ENCODE results near the gene TRAP1.

TRAP1 gene

DNA sequence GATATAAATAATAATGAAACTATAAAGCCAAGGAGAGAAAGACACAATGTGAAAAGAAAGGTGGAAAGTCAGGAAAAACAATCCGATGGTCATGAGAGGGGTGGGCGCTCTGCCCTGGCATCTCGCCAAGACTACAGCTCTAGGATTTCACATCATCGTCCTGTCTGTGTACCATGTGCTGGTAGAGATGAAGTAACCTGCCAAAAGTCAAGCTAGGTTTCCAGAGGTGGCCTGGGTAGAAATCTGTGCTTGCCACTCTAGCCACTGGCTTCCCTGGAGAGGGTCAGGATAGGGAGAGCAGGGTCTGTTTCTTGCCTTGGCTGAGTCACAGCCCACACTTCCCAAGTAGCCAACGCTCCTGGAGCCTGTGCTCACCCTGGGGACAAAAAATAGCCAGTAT is 31.0 kb upstream of the TRAP1 start:
- no peak for DNase-seq (ENCODE audit: low read depth)
- TF ChIP-seq, protein P1, sequence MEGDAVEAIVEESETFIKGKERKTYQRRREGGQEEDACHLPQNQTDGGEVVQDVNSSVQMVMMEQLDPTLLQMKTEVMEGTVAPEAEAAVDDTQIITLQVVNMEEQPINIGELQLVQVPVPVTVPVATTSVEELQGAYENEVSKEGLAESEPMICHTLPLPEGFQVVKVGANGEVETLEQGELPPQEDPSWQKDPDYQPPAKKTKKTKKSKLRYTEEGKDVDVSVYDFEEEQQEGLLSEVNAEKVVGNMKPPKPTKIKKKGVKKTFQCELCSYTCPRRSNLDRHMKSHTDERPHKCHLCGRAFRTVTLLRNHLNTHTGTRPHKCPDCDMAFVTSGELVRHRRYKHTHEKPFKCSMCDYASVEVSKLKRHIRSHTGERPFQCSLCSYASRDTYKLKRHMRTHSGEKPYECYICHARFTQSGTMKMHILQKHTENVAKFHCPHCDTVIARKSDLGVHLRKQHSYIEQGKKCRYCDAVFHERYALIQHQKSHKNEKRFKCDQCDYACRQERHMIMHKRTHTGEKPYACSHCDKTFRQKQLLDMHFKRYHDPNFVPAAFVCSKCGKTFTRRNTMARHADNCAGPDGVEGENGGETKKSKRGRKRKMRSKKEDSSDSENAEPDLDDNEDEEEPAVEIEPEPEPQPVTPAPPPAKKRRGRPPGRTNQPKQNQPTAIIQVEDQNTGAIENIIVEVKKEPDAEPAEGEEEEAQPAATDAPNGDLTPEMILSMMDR (conservative IDR thresholded peaks at IDR 0.05; ENCODE audit: low read length) = no peak
- no peak overlapping the region for H3K4me3 ChIP-seq (ENCODE audit: low read length)

DNA sequence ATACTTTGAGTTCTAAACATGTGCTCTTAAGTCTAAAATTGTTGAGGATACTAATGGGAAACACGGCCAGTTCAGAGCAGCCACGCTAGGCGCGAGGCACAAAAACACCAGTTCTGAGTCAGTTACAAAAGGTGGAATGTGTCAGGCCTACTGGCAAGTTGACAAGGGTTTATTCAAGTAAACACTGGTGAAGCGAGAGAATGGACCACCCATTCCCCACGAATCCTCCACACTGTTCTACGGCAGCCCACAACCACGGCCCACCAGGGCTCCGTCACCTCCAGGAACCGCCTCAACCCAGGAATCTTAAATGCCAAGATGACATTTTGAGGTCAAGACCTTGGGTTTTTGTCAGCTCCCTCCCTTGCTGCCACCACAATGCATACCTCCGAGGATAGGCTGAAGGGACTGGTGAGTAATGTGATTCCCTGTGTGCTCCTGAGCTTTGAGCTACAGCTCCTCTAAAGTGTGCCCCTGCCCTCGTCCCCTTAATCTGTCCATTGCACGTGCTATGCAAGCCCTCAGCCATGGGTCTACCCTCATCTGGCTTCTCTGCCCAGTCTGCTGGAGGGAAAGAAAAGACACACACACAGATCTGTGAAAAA is 28.5 kb upstream of the TRAP1 start:
- TF ChIP-seq, protein P1 (conservative IDR thresholded peaks at IDR 0.05; ENCODE audit: low read length) = no peak
- no peak overlapping the region for H3K4me3 ChIP-seq (ENCODE audit: low read length)

DNA sequence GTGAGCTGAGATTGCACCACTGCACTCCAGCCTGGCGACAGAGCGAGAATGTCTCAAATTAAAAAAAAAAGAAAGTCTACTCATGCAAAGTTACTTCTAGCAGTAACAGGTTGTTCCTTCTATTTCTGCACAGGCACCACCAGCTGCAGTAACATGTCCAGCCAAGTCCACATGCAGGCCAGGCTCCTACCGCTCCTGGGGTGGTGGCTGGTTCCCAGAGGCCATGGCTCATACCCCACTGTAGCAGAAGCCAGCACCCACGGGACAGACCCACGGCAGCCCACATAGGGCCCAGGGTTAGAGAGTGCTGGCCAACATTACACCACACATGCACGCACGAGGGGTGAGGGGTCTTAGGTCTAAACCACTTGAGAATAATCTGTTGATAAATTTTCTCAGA is 26.7 kb upstream of the TRAP1 start:
- DNase-seq (ENCODE audit: low read depth) = no peak

More for the DNA sequence above, 28.5 kb upstream of the TRAP1 start:
- DNase-seq (ENCODE audit: low read depth) = no peak

DNA sequence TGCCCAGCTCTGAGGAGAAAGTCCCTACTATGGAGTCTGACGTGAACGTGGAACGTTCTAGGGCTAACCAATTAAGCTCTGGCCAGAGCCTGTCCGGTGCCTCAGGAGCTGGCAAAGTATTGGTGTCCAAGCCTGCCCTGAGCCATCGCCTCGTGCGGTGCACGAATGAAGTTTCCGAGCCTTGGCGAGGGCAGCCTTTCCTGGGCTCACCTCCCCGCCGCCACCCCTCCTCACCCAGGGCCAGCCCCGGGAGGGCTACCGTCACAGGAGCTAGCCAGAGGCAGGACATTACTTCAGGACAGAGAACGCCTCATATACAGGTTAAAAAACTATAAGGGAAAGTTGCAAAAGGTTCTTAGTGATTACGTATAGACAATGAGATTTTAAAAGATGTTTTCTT is 23.6 kb upstream of the TRAP1 start:
- TF ChIP-seq, protein P1 (conservative IDR thresholded peaks at IDR 0.05; ENCODE audit: low read length) = no peak
- DNase-seq (ENCODE audit: low read depth) = no peak
- H3K4me3 ChIP-seq (ENCODE audit: low read length) = no peak overlapping the region

More for the DNA sequence above, 26.7 kb upstream of the TRAP1 start:
- H3K4me3 ChIP-seq (ENCODE audit: low read length) = no peak overlapping the region
- TF ChIP-seq, protein P1 (conservative IDR thresholded peaks at IDR 0.05; ENCODE audit: low read length) = no peak

DNA sequence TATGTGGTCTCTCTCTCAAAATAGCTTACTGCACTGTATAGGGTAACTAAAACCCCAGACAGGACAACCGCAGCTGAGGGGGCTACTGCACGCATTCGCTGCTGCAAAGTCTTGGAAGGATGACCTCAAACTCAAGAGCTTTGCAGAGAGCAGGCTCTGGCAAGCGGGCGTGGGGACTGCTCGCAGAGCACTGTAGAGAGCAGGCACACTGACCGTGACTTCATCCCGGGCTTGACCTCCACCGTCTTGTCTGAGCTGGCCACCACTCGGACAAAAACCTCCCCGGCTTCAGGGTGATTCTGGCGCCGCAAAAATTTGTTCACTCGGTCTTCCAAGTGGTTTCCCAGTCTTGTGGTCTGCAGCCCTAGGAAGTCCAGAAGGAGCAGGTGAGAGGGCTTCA is 22.9 kb upstream of the TRAP1 start:
- TF ChIP-seq, protein P1 (conservative IDR thresholded peaks at IDR 0.05; ENCODE audit: low read length) = no peak
- no peak for DNase-seq (ENCODE audit: low read depth)
- H3K4me3 ChIP-seq (ENCODE audit: low read length) = no peak overlapping the region

DNA sequence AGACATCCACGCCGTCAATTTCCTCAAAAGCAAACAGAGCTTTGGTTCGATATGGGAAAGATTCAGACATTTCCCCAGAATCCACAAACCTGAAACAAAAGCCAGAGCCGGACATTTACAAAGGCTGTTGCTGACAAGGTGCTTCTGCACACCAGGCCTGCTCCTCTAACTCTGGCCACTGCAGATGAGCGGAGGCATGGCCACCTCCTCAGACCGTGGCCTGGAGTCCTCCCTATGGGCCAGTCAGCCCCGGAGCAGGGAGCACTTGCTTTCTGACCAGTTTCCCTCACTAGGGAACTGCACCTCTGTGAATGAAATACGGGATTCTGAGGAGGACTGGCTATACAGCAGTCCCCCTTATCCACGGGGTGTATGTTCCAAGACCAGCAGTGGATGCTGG is 22.3 kb upstream of the TRAP1 start:
- no peak overlapping the region for H3K4me3 ChIP-seq (ENCODE audit: low read length)
- DNase-seq (ENCODE audit: low read depth) = no peak
- TF ChIP-seq, protein P1 (conservative IDR thresholded peaks at IDR 0.05; ENCODE audit: low read length) = no peak

DNA sequence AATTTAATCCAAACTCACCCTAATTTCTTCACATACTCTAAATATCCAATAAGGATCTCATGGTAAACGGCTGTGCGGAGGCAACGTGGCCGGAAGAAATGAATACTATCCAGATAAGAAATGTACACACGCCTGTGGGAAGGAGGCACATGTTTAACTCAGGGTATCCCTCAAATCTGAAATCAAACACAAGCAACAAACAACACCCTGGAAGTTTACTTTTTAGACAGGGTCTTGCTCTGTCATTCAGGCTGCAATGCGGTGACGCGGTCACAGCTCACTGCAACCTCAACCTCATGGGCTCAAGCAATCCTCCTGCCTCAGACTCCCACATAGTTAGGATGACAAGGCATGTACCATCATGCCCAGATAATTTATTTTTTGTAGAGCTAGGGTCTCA is 21.2 kb upstream of the TRAP1 start:
- no peak for DNase-seq (ENCODE audit: low read depth)
- no peak overlapping the region for H3K4me3 ChIP-seq (ENCODE audit: low read length)
- TF ChIP-seq, protein P1 (conservative IDR thresholded peaks at IDR 0.05; ENCODE audit: low read length) = no peak

Data from AG10803 (cell line).